Gastroesophageal sphincter (tissue), 4 donors: Measurements from ENCODE around the gene GPR27. TPM values are rescaled to one million over a fixed set of nuclear protein-coding genes. Genes with fewer than 3 reads are reported as not detected.
A peak's percentile ranks its signal among the peaks of the same experiment; 100 is the strongest.

ENCODE experiments used
- ATAC-seq: fragments of 150-250 bp; one replicate; pipeline ENCODE4 v1.9.1; 2016; ENCODE audit warnings: mild to moderate bottlenecking, moderate library complexity
- H3K27ac ChIP-seq, 4 donors: fragments of 200-600 bp; sonication (generic) in 3 of 4; 1 replicate in 3 of 4; 2 replicates in 1 of 4; pipeline ENCODE4 v1.5.1; 2016 to 2019
- H3K27me3 ChIP-seq: fragments of 200-600 bp; sonication (generic); one replicate; pipeline ENCODE4 v1.5.1; 2019
- H3K36me3 ChIP-seq, 2 donors: fragments of 200-600 bp; sonication (generic); one replicate each; pipeline ENCODE4 v1.5.1; 2019; ENCODE audit warnings: control low read depth in 1 of 2
- H3K4me1 ChIP-seq, 3 donors: fragments of 200-600 bp; sonication (generic); 1 replicate in 2 of 3; 2 replicates in 1 of 3; pipeline ENCODE4 v1.5.1; 2016 to 2019; ENCODE audit warnings: control low read depth in 2 of 3
- H3K4me3 ChIP-seq, 2 donors: fragments of 200-600 bp; sonication (generic); one replicate each; pipeline ENCODE4 v1.5.1; 2019; ENCODE audit warnings: mild to moderate bottlenecking in 1 of 2, moderate library complexity in 1 of 2
- H3K9me3 ChIP-seq, 3 donors: fragments of 200-600 bp; sonication (generic); one replicate each; pipeline ENCODE4 v1.5.1; 2017 to 2019; ENCODE audit warnings: control low read depth in 2 of 3
- CTCF ChIP-seq, 4 experiments: fragments of 200-600 bp in 2 of 4; fragments of 450-650 bp in 2 of 4; sonication (generic) in 1 of 4; IDR thresholded peaks; one replicate each; pipeline ENCODE4 v1.5.1; 2017 to 2019; ENCODE audit warnings: antibody characterized with exemption in 4 of 4, mild to moderate bottlenecking in 2 of 4, moderate library complexity in 2 of 4
- EP300 ChIP-seq: sonication (generic); formaldehyde crosslinking; IDR thresholded peaks from one replicate; pipeline ENCODE4 v1.6.1; 2017; ENCODE audit warnings: antibody characterized with exemption, mild to moderate bottlenecking
- POLR2A ChIP-seq, 2 donors: fragments of 450-650 bp; IDR thresholded peaks; one replicate each; pipeline ENCODE4 v1.6.1; 2017; ENCODE audit warnings: antibody characterized with exemption in 2 of 2, mild to moderate bottlenecking in 2 of 2, moderate library complexity in 1 of 2
- POLR2AphosphoS5 ChIP-seq: sonication (generic); formaldehyde crosslinking; IDR thresholded peaks from one replicate; pipeline ENCODE4 v1.6.1; 2017; ENCODE audit warnings: antibody characterized with exemption
- WGBS, 2 donors: methylation state at CpG; one replicate each; pipeline ENCODE4 v1.1.5; 2018; ENCODE audit warnings: low coverage in 1 of 2; 5-methylcytosine and 5-hydroxymethylcytosine counted together
- total RNA-seq, 4 donors: library from RNA; depleted of rRNA; stranded (reverse); fragments of >200 nt; gene quantifications; one replicate each; pipeline ENCODE4 v1.1.0, GENCODE V29; 2016

GPR27 gene
- total RNA-seq, 4 donors from 2014 or later: 1.7 to 2.8 (median 2.0) TPM

GRCh38 chr3:71783152-71783551 is 29.5 kb downstream of the GPR27 start:
- Histone ChIP-seq H3K4me3 (no peak overlapping the region), H3K36me3 (no peaks in the 10 kb centered on the region), H3K4me1 (peaks cover 0 to 21% (median 6%) of the 10 kb centered on the region in 3 donors), H3K9me3 (no peaks in the 10 kb centered on the region), H3K27me3 (peaks cover 80% of the 10 kb centered on the region), H3K27ac (no peak overlapping the region)
- 43 to 53% methylated on average over 1 of the region's 1 CpG for WGBS, 2 donors
- no peak for ATAC-seq
- TF ChIP-seq POLR2A (IDR thresholded peaks at IDR 0.05) (no peak), CTCF (IDR thresholded peaks at IDR 0.05) (no peak), POLR2AphosphoS5 (no peak), EP300 (no peak)

GRCh38 chr3:71784201-71784913 is 30.7 kb downstream of the GPR27 start:
- H3K9me3 ChIP-seq: no peaks in the 10 kb centered on the region
- 3 to 9% methylated on average over 6 to 17 of the region's 23 CpGs for WGBS, 2 donors
- H3K27ac ChIP-seq: no peak overlapping the region
- peaks cover 68% of the 10 kb centered on the region for H3K27me3 ChIP-seq
- H3K4me1 ChIP-seq: peaks cover 0 to 21% (median 6%) of the 10 kb centered on the region in 3 donors
- no peaks in the 10 kb centered on the region for H3K36me3 ChIP-seq
- no peak for ATAC-seq
- peak overlapping the region in 1 of 2 donors; percentile 46 for H3K4me3 ChIP-seq
- no peak for TF ChIP-seq CTCF (IDR thresholded peaks at IDR 0.05)
- TF ChIP-seq POLR2A (IDR thresholded peaks at IDR 0.05): no peak
- no peak for TF ChIP-seq EP300
- no peak for TF ChIP-seq POLR2AphosphoS5

GRCh38 chr3:71784914-71785531 is 31.4 kb downstream of the GPR27 start, which contains the start of gene PROK2:
Gene PROK2 (minus strand): TSS chr3:71785148. CDS start chr3:71785052, 96 bp downstream.
- TF ChIP-seq CTCF (IDR thresholded peaks at IDR 0.05): no peak
- no peak for TF ChIP-seq POLR2A (IDR thresholded peaks at IDR 0.05)
- TF ChIP-seq EP300: no peak
- TF ChIP-seq POLR2AphosphoS5: no peak
- Histone ChIP-seq H3K27ac (no peak within 1 kb of the TSS), H3K27me3 (peaks cover 62% of the 10 kb centered on the region), H3K4me1 (peaks cover 0 to 21% (median 6%) of the 10 kb centered on the region in 3 donors), H3K4me3 (peak within 1 kb of the TSS in 1 of 2 donors; percentile 46), H3K9me3 (no peaks in the 10 kb centered on the region), H3K36me3 (no peaks in the 10 kb centered on the region)
- WGBS, 2 donors: 0% methylated on average over 1 of the region's 89 CpGs; no CpG with 5 or more reads in 1 of the 2 donors
- ATAC-seq: peak; percentile 60

- H3K27me3 ChIP-seq: peaks cover 55% of the 10 kb centered on the region
- ATAC-seq: no peak
Observed at GRCh38 chr3:71785532-71786216, 32.0 kb downstream of the GPR27 start.

More at GRCh38 chr3:71785532-71786216, 32.0 kb downstream of the GPR27 start:
- Histone ChIP-seq H3K27ac (no peak overlapping the region), H3K4me1 (peaks cover 0 to 21% (median 6%) of the 10 kb centered on the region in 3 donors), H3K9me3 (no peaks in the 10 kb centered on the region), H3K4me3 (peak overlapping the region in 1 of 2 donors; percentile 46), H3K36me3 (no peaks in the 10 kb centered on the region)
- no peak for TF ChIP-seq CTCF (IDR thresholded peaks at IDR 0.05)
- no peak for TF ChIP-seq POLR2AphosphoS5
- no peak for TF ChIP-seq POLR2A (IDR thresholded peaks at IDR 0.05)
- TF ChIP-seq EP300: no peak
- 17 to 25% methylated on average over 7 to 21 of the region's 28 CpGs for WGBS, 2 donors
